Prostate gland (tissue), 2 donors: Measurements from ENCODE around the gene FAAH.

Experiments used
- CTCF ChIP-seq, 4 experiments: fragments of 200-600 bp in 2 of 4; fragments of 450-650 bp in 2 of 4; sonication (generic) in 2 of 4; IDR thresholded peaks; 1 replicate in 3 of 4; 2 replicates in 1 of 4; pipeline ENCODE4 v1.5.1; 2016 to 2019; ENCODE audit warnings: antibody characterized with exemption in 4 of 4, mild to moderate bottlenecking in 2 of 4, moderate library complexity in 2 of 4
- POLR2A ChIP-seq: fragments of 450-650 bp; IDR thresholded peaks from one replicate; pipeline ENCODE4 v1.6.1; 2016; ENCODE audit warnings: antibody characterized with exemption, mild to moderate bottlenecking
- POLR2AphosphoS5 ChIP-seq: sonication (generic); formaldehyde crosslinking; IDR thresholded peaks from one replicate; pipeline ENCODE4 v1.6.1; 2017; ENCODE audit warnings: antibody characterized with exemption

DNA sequence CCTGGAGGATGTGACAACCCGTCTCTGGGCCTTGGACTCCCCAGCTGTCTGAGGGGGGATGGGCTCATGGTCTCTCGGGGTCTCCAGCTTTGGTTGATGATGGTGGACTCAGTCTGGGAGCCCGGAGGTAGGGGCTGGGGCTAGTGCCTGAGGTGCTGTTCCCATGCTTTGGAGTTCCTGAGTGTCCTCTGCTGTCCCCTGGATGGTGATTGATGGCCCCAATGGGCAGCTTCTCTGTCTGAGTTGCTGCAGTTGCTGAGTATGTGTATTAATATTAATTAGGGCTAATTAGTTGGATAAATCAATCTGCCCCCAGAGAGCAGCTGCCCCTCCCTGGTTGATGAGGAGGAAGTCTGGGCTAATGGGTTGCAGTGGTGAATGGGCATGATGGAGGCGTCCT is 30.6 kb downstream of the FAAH start:
- TF ChIP-seq CTCF (IDR thresholded peaks at IDR 0.05), result no peak
- TF ChIP-seq POLR2A, result no peak
- TF ChIP-seq POLR2AphosphoS5, result no peak
